Measurements from ENCODE around the gene CCR9.

DNA sequence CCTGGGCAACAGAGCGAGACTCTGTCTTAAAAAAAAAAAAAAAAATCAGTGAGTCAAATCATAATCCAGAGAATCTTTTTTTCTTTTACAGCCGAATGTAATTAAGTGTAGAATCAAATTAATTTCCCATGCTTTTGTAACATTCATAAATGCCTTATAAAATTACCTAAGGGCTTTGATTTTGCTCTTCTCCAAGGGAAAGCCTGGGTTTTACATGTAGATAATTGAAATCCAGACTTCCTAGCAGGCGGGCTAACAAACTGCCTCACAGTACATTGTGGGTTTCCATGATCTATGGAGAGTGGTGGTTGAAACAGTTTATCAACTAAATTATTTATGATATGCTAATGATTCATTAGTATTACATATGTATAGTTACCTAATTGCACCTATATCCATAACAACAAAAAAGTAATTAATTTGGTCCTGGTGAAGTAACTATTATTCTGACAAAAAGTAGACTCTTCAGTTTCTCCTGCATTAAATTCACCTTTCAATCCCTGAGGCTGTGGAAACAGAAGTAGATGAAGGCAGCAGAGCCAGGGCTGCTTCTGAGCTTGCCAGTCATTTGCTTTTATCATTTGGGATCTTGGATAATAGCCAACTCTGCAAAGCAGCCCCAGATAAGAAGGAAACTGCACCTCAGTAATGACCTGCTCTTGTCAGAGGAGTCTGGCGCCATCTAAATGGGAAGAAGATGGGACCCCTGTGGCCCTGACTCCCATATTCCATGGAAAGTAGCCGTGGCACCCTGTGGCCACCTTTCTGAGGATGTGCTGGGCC, 9.5 kb downstream of the CCR9 start:
- no peak for TF ChIP-seq TAF1 (IDR thresholded peaks at IDR 0.05; ENCODE audit: borderline replicate concordance, insufficient read depth, low read length)
- TF ChIP-seq, protein P1, sequence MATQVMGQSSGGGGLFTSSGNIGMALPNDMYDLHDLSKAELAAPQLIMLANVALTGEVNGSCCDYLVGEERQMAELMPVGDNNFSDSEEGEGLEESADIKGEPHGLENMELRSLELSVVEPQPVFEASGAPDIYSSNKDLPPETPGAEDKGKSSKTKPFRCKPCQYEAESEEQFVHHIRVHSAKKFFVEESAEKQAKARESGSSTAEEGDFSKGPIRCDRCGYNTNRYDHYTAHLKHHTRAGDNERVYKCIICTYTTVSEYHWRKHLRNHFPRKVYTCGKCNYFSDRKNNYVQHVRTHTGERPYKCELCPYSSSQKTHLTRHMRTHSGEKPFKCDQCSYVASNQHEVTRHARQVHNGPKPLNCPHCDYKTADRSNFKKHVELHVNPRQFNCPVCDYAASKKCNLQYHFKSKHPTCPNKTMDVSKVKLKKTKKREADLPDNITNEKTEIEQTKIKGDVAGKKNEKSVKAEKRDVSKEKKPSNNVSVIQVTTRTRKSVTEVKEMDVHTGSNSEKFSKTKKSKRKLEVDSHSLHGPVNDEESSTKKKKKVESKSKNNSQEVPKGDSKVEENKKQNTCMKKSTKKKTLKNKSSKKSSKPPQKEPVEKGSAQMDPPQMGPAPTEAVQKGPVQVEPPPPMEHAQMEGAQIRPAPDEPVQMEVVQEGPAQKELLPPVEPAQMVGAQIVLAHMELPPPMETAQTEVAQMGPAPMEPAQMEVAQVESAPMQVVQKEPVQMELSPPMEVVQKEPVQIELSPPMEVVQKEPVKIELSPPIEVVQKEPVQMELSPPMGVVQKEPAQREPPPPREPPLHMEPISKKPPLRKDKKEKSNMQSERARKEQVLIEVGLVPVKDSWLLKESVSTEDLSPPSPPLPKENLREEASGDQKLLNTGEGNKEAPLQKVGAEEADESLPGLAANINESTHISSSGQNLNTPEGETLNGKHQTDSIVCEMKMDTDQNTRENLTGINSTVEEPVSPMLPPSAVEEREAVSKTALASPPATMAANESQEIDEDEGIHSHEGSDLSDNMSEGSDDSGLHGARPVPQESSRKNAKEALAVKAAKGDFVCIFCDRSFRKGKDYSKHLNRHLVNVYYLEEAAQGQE (IDR thresholded peaks at IDR 0.05; ENCODE audit: insufficient read depth in 1 of 2, low read depth in 2 of 2, low read length in 2 of 2), result no peak
- TF ChIP-seq POLR2AphosphoS5 (IDR thresholded peaks at IDR 0.05; ENCODE audit: low read depth, low read length), result no peak
- no peak for TF ChIP-seq SIN3A (IDR thresholded peaks at IDR 0.05; ENCODE audit: borderline replicate concordance, insufficient read depth, low read length)
